ENCODE measurements around the gene DUS1L.

DNA sequence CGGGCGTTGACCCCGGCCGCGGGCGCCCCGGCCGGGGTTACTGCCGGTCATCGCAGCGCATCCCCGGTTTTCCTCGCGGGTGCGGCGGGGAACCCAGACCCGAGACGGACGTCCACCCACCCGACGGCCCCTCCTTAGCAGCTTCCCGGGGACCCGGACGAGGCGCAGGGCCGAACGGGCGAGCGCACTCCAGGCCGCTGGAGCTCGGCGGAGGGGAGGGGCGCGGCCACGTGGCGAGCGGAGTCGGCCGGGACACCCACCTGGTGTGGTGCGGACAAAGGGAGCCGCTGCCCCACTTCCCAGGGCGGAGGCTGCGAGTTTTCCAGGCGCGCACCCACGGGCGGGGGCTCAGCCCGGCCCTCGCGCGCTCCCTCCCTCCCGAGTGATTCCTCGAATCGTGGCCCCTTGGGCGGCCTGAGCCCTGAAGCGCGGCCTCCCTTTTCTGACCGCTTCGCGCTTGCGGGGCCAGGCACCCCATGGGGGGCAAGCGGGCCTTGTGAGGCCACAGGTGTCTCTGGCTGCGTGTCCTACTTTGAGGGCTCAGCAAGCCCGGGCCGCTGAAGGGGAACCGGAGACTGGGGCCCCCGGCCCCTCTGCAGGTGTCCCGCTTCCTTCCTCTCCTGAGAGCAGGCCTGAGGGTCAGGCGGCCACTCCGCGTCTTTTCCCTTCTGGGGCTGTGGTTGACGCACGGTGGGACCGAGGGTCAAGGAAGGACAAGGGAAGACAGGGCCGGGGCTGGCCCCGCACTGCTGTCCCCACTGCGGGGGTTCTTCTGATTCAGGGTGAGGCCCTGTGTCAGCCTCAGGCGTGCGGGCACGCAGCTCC lies 33.5 kb upstream of the DUS1L start:
- TF ChIP-seq EZH2 (IDR thresholded peaks at IDR 0.05; ENCODE audit: borderline replicate concordance, low read length), result no peak
- TF ChIP-seq, protein P1, sequence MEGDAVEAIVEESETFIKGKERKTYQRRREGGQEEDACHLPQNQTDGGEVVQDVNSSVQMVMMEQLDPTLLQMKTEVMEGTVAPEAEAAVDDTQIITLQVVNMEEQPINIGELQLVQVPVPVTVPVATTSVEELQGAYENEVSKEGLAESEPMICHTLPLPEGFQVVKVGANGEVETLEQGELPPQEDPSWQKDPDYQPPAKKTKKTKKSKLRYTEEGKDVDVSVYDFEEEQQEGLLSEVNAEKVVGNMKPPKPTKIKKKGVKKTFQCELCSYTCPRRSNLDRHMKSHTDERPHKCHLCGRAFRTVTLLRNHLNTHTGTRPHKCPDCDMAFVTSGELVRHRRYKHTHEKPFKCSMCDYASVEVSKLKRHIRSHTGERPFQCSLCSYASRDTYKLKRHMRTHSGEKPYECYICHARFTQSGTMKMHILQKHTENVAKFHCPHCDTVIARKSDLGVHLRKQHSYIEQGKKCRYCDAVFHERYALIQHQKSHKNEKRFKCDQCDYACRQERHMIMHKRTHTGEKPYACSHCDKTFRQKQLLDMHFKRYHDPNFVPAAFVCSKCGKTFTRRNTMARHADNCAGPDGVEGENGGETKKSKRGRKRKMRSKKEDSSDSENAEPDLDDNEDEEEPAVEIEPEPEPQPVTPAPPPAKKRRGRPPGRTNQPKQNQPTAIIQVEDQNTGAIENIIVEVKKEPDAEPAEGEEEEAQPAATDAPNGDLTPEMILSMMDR (IDR thresholded peaks at IDR 0.05; ENCODE audit: low read length), result no peak
